Measurements from ENCODE around the gene SIRT7. TPM values are rescaled to one million over a fixed set of nuclear protein-coding genes. Genes with fewer than 3 reads are reported as not detected.

Gene SIRT7
- 19.1 and 28.3 TPM in 2 replicates for total RNA-seq

GRCh38 chr17:81917565-81918332, at the start of gene SIRT7:
SIRT7 (minus strand) TSS chr17:81918176; CDS start chr17:81918131, 45 bp downstream.
- DNase-seq (ENCODE audit: low read depth, low spot score): no peak

GRCh38 chr17:81967244-81967532, 49.2 kb upstream of the SIRT7 start:
- no peak for DNase-seq (ENCODE audit: low read depth, low spot score)

GRCh38 chr17:81966343-81967243, 48.6 kb upstream of the SIRT7 start:
- no peak for DNase-seq (ENCODE audit: low read depth, low spot score)

GRCh38 chr17:81964081-81964849, 46.3 kb upstream of the SIRT7 start:
- no peak for DNase-seq (ENCODE audit: low read depth, low spot score)

GRCh38 chr17:81962499-81963441, 44.8 kb upstream of the SIRT7 start:
- no peak for DNase-seq (ENCODE audit: low read depth, low spot score)

GRCh38 chr17:81961521-81962498, 43.8 kb upstream of the SIRT7 start:
- no peak for DNase-seq (ENCODE audit: low read depth, low spot score)

- no peak for DNase-seq (ENCODE audit: low read depth, low spot score)
Observed at GRCh38 chr17:81961087-81961511, 43.1 kb upstream of the SIRT7 start, which contains the start of gene NOTUM. NOTUM (minus strand) TSS chr17:81961187; CDS start chr17:81960909, 278 bp downstream.

GRCh38 chr17:81960130-81960958, 42.4 kb upstream of the SIRT7 start:
- DNase-seq (ENCODE audit: low read depth, low spot score): no peak

- no peak for DNase-seq (ENCODE audit: low read depth, low spot score)
Observed at GRCh38 chr17:81959362-81960129, 41.6 kb upstream of the SIRT7 start.

- no peak for DNase-seq (ENCODE audit: low read depth, low spot score)
Observed at GRCh38 chr17:81958633-81959342, 40.8 kb upstream of the SIRT7 start.

- no peak for DNase-seq (ENCODE audit: low read depth, low spot score)
Observed at GRCh38 chr17:81957691-81958432, 39.9 kb upstream of the SIRT7 start.

- DNase-seq (ENCODE audit: low read depth, low spot score): no peak
Observed at GRCh38 chr17:81956607-81957589, 38.9 kb upstream of the SIRT7 start.

- no peak for DNase-seq (ENCODE audit: low read depth, low spot score)
Observed at GRCh38 chr17:81955756-81956544, 38.0 kb upstream of the SIRT7 start.

GRCh38 chr17:81955058-81955681, 37.2 kb upstream of the SIRT7 start:
- no peak for DNase-seq (ENCODE audit: low read depth, low spot score)
